GM19463 (cell line): ENCODE results near the gene ASB1.
"Not testable (repeated sequence)": the region's sequence is repeated elsewhere in the genome, so short reads cannot be mapped to it uniquely, and the experiment has no call there.

Source experiments
- ATAC-seq: cut with Tn5 transposase; IDR thresholded peaks from one replicate; pipeline ENCODE4 v1.9.1; 2021; ENCODE audit warnings: mild to moderate bottlenecking, moderate library complexity; ENCODE audit not compliant: unreplicated experiment

Gene ASB1

DNA sequence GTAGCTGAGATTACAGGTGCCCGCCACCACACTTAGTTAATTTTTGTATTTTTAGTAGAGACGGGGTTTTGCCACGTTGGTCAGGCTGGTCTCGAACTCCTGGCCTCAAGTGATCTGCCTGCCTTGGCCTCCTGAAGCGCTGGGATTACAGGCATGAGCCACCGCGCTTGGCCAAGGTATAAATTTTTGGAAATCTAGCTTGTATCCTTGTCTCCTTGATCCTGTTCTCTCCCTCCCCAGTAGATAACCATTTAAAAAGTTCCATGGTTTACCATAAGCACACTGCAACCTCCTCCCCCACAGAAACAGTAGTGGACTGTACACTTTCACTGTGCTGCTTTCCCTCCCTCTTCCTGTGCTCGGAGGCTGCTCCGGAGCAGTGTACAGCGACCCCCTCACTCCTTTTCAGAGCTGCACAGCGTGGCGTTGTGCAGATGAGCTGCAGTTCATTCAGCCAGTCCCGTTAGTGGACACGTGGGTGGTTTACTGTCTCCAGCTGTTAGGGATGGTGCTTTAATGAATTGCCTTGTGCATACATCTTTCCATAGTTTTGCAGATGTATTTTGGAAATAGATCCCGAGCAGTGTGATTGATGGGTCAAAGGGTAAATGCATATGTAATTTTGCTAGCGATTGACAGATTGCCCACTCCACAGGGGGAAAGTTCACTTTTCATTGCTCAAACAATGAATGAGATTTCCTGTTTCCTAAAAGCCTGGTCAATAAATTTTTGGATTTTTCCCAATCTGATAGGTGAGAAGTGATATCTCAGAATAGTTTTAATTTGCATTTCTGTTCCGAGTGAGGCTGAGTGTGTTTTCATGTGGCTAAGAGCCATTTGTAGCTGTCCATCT is 14.8 kb downstream of the ASB1 start:
- ATAC-seq, result no peak

DNA sequence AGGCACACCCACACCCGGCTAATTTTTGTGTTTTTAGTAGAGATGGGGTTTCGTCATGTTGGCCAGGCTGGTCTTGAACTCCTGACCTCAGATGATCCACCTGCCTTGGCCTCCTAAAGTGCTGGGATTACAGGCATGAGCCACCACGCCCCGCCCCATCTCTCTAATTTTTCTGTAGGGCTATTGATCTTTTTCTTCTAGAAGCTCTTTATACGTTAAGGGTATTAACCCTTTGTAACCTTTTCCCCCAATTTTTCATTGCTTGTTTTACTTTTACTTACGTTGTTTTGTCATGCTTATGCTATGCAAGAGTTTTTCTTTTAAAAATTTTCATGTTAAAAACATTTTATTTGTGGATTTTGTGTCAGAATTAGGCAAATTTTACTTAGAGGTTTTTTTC is 15.5 kb downstream of the ASB1 start:
- not testable (repeated sequence) for ATAC-seq

DNA sequence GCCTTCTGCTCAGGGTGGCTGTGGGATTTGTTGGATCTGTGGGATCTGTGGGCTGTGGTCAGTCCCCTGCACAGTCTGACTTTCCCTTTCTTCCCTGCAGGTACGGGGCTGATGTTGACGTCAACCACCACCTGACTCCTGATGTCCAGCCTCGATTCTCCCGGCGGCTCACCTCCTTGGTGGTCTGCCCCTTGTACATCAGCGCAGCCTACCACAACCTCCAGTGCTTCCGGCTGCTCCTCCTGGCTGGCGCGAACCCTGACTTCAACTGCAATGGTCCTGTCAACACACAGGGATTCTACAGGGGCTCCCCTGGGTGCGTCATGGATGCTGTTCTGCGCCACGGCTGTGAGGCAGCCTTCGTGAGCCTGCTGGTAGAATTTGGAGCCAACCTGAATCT is 17.5 kb downstream of the ASB1 start:
- ATAC-seq, result no peak

DNA sequence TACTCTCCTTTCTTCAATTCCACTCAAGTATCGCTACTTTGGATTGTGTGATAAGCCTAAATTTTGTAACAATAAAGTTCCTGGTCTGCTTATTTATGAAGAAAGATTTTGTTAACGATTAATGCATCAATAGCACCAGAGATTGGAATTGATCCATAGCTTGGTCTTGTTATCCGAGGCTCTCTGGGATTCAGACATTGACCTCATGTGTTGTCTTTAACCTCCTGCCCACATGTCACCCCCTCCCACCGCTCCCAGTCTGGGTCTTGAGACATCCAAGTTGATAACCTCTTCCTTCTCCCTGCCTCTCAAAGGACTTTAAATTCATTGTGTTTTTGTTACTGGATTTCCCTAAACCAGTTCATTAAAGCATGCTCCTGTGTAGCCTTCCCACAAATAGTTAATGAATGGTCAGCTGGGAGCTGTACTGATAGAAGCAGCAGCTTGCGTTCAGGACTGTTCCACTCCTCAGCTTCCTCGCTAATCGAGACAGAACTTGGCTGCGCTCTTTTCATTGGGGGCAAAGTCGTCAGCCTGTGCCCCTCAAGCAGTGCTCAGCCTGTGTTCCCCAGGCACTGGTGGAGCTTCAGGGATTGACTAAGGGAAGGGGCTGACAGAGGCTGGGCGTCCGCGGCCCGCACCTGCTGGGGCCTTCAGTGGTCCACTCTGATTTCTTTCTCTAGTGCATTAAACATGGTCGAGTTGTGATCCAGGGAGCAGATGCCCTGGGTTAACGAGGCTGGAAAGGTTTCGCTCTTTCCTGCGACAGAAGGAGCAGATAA is 18.9 kb downstream of the ASB1 start:
- ATAC-seq, result no peak

DNA sequence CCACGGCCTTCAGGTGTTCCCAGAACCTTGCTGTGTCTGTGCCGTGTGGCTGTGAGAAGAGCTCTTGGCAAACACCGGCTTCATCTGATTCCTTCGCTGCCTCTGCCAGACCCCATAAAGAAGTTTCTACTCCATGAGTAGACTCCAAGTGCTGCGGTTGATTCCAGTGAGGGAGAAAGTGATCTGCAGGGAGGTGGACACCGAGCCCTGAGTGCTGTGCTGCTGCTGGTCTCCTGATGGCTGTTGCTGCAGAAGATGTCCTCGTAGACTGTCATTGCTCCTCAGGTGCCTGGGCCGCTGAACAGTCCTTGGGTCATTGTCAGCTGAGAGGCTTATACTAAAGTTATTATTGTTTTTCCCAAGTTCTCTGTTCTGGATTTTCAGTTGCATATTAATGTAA is 19.6 kb downstream of the ASB1 start:
- no peak for ATAC-seq

DNA sequence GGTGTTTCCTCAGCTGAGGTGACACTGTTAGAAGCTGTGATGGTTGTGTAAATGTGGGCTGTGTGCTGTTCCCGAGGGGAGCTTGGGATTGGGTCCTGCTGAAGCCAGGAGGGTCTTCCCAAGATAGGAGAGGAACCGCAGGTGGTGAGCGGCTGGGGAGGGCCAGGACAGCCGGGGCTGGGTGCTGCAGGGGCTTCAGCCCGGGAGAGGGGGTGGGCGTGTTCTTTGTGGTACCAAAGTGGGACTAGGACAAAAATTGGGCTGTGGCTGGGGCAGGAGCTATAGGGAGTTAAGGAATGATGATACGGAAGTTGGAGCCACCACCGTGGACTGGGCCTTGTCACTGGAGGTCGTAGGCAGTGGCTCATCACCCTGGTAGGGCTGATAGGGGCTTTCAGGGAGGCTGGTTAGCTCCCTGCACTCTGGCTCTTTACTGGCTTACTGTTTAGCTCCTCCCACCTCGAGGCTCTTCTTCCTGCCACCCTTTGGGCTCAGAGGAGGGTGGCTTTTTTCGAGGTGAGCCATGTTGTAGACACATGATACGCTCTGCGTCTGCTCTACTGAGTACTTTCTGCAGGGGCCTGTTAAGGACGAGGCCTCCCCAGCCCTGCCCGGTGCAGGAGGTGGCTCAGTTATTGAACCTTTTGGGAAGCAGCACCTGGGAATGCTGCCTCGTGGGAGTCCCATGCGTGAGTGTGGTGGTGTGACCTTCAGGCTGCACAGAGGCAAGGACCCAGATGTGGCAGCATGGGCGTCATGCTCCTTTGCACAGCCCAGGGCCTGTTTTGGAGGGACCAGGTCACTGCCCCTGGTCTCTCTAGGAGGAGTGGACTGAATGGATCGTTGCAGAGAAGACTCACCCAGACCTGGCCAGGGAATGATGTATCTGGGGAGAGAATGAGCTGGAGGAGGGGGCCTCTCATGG is 21.6 kb downstream of the ASB1 start:
- ATAC-seq, result no peak

DNA sequence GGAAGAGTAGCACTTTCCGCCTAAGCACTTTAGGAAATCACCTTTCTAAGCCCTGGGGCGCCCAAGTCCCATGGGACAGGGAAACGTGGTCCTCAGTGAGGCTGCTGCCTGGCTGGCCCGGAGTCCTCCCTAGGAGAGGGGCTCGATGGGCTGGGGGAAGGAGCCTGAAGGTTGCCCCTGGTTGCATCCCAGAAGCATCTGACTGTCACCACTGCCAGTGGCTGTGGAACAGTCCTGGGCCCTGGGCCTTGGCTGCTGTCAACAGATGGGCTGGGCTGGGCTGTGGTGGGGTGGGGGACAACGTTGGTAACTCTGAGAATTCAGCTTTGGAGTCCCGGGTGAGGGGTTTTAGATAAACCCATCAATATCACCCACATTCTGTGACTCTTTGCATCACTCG is 22.5 kb downstream of the ASB1 start:
- no peak for ATAC-seq

DNA sequence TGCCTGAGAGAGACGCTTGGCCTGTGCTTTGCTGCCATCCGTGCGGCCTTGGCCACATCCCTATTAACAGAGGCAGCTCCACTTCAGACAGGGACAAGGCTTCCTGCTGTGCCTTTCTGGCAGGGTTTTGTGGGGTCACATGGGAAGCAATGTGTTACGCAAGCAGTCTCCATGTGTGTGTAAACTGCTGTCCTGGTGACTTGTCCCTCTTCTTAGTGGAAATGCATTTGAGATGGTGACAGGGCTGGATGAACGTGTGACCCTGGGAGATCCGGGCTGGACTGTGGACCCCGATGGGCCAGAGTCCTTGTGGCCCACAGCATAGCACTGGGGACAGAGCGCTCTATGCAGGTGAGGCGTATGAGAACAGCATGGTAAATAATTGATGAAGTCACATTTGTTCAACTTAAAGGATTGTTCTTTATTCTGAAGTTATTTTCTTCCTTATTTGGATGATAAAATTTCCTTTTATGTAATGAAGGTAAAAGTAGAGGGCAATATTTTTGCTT is 23.2 kb downstream of the ASB1 start:
- ATAC-seq, result no peak

DNA sequence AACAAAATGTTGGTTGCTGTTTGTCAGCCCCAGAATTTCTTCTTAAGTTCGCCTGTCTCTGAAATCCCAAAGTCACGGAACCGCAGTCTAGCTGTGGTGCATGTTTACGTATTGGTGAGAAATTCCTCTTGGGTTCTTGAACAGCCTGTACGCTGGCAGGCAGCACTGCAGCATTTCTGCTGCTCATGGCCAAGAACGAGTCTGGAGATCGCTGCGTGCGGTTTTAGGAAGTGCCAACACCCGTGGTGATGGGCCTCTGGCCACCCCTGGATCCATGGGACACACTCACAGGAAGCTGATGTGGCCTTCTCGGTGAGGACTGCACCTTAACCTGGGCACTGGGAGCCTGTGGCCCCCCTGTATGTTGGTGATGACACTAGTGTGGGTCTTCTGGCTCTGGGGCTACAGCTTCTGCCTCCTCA is 23.7 kb downstream of the ASB1 start:
- ATAC-seq, result no peak

DNA sequence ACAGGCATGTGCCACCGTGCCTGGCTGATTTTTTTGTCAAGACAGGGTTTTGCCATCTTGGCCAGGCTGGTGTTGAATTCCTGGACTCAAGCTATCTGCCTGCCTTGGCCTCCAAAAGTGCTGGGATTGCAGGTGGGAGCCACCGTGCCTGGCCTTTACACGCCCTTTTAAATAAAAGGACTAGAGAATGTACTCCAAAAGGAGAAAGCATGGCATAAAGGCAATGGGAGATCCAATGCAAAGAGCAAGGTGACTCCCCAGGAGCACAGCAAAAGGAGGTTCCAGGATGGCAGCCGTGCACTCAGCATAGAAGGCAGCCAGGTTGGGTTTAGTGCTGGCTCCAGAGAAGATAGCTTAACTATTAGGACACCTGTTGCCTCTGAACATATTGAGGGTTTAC is 27.1 kb downstream of the ASB1 start:
- no peak for ATAC-seq

DNA sequence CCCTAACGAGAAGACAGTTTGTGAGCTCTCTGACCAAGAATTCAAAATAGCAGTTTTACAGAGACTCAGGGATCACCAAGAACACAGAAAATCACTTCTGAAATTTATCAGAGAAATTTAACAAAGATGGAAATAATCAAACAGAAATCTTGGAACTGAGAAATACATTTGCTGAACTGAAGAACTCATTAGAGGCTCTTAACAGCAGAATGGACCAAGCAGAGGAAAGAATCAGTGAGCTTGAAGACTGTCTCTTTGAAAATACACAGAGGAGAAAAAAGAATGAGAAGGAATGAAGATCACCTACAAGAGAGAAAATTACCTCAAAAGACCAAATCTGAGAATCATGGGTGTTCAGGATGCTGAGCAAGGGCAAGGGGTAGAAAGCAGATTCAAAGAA is 29.7 kb downstream of the ASB1 start:
- ATAC-seq, result no peak

DNA sequence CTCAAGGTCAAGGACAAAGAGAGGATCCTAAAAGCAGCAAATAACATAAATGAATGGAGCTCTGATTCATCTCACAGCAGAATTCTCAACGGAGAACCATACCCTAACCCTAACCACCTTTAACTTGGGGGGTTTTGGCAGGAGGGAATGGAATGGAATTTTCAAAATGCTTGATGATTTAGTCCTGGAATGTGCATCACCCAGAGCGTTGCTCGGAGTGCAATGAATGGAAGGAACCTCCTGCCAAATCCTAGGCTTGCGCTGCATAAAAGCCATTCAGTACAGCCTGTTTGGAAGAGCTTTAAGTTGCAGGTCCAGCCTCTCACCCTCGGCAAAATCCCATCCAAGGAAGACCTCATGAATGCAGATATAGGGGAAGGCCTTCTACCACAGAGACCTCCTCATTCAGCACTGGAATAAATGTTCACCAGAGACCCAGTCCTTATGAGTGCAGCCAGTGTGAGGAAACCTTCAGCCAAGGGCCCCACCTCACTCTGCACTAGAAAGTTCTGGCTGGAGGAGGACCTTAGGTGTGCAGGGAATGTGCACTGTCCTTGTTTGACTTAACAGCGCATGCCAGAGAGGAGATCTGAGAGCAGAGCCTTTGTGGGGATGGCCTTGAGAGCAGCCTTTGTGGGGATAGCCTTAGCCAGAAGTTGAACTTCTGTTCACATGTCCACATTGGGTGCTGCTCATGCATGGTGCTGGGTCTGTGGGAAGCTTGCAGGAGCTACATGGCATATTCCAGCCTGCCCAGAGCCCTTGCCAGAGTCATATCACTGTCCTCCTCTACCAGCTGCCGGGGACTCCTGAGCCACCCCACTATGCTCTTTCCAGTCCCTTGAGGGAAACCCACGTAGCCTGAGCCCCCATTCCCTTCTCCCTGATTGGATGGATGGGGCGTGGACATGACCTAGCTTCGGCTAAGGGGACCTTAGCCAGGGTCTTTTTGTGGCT is 30.5 kb downstream of the ASB1 start:
- no peak for ATAC-seq

DNA sequence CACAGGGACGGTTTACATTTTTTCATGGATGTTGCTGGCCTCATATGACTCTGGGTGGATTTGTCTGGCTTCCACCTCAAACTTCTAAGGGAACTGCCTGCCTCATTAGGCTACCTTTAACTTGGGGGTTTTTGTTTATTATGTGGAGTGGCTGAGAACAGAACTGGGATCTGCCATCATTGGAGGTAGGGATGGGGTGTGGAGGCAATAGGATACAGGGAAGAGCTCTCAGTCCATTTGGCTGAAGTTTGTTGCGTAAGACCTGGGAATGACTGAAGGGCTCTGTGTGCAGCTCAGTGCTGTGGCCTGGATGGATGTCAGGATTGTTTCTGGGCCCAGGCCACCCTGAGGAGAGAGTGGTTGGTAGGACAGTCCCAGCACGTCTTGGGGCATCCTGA is 31.2 kb downstream of the ASB1 start:
- no peak for ATAC-seq

DNA sequence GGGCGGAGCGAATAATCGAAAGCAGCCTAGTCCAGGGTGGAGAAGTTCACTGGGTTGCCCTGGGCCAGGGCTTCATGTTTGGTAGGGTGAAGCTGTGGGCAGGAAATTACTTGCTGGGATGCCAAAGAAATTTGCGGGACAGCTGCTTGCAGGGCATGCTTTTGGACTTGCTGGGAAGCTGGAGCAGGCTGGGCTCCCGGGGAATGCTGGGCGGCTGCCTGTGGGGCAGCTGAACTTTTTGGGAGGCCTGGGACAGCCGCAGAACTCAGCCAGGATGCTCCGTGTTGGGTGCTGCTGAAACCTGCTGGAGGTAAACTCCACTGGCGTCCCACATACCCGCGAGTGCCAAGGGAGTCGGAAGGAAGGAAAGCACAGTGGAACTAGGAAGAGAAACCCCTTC is 31.9 kb downstream of the ASB1 start:
- no peak for ATAC-seq

DNA sequence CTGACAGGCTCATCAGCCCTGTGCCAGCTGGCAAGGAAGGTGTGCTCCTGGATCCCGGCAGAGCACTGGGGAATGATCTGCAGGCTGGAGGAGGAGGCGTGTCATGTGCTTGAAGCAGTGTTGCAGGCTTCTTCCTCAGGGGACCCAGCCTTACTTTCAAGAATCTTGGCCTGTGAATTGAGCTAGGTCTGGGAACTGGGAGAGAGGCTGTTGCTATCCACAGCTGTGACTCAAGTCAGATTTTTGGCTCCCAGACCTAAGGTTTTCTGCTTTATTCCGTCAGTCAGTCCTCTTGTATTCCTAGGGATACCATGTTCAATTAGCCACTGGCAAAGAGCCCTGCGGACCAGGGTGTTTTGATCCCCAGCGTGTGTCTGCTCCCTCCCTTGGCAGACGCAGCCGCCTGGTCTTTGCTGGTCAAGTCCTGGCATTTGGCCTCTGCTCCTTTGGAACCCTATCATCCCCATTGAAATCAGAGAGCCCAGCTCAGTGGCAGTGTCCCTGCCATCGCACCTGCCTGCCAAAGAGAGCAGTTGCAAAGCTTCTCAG is 32.4 kb downstream of the ASB1 start:
- no peak for ATAC-seq

DNA sequence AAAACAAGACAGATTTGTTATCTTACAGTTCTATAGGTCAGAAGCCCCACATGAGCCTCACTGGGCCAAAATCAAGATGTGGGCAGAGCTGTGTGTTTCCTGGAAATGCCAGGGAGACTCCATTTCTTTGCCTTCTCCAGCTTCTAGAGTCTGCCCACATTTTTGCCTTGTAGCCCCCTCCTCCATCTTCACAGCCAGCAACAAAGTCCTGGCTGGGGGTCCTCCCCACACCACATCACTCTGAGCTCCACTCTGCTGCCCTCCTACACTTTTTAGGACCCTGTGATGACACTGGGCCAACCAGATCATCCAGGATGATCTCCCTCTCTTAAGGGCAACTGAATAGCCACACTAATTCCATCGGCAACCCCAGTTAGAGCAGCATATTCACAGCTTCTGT is 34.3 kb downstream of the ASB1 start:
- ATAC-seq, result no peak

DNA sequence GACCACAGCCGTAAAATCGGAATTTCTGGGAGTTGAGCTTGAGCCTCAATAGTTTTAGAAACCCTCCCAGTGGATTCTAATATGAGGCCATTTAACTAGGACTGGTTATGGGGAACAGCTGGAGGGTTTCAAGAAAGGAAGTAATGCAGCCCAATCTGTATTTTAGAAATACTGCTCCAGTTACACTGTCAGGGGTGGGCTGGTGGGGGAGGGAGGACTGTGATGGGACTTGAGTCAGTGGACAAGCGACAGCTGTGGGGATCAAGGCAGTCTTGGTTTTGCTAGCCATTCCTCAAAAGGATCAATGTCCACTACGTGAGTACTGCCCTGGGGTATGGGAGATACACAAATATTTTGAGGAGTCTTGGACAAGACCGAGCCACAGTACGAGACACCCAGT is 34.8 kb downstream of the ASB1 start:
- no peak for ATAC-seq

DNA sequence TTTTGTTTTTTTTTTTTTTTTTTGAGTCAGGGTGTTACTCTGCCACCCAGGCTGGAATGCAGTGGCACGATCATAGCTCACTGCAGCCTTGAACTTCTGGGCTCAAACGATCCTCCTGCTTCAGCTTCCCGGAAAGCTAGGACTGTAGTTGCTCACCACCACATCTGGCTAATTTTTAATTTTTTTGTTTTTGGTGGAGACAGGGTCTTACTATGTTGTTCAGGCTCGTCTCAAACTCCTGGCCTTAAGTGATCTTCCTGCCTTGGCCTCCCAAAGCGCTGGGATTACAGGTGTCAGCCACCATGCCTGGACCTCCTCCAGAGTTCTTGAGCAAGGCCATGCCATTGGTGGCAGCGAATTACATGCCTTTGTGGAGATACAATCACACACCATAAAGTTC is 35.2 kb downstream of the ASB1 start:
- no peak for ATAC-seq

DNA sequence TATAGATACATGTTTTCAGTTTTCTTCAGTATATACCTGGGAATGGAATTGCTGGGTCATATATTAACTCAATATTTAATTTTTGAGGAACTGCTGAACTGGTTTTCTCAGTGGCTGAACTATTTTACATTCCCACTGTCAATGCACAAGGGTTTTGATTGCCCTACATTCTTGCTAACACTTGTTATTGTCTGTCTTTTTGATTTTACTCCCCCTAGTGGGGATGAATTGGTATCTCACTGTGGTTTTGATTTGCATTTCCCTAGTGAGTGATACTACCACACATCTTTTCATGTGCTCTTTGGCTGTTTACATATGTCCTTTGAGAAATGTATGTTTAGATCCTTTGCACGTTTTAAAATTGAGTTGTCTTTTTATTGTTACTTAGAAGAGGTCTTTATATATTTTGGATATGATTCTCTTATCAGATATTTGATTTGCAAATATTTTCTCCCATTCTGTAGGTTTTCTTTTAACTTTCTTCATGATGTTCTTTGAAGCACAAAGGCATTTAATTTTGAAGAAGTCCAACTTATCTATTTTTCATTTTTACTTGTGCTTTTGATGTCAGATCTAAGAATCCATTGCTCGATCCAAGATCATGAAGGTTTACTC is 36.2 kb downstream of the ASB1 start:
- ATAC-seq, result no peak
